GM10266 (cell line): ENCODE measurements around the gene MYZAP.

Source experiments
- DNase-seq: peaks from one replicate; pipeline ENCODE4 v3.0.0; 2012; ENCODE audit errors: extremely low spot score
- CTCF ChIP-seq: IDR thresholded peaks from 2 replicates; pipeline ENCODE4 v1.5.1; 2012; ENCODE audit warnings: mild to moderate bottlenecking, low read depth; ENCODE audit not compliant: control insufficient read depth, insufficient read depth; ENCODE audit errors: missing control alignments

The MYZAP gene

DNA sequence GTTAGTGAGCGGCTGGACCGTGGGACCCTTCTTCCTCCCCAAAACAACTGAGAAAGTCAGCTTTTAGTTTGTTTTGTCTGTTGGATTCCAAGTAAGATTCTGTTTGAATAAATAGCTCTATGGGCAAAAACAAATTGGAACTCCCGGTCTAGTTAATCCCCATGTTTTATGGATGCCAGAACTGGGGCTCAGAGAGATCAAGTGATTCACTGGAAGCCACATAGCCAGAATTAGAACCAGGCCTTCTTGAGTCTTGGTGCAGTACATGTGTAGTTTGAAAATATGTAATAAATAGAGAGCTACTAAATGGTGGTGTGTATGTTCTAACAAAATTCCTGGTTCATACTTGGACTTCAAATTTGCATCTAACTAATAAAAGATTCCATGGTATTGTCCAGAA, 85.5 kb downstream of the MYZAP start:
- no peak for TF ChIP-seq CTCF
- DNase-seq, result no peak

GRCh38 chr15:57680021-57680420, 88.3 kb downstream of the MYZAP start:
- no peak for DNase-seq

DNA sequence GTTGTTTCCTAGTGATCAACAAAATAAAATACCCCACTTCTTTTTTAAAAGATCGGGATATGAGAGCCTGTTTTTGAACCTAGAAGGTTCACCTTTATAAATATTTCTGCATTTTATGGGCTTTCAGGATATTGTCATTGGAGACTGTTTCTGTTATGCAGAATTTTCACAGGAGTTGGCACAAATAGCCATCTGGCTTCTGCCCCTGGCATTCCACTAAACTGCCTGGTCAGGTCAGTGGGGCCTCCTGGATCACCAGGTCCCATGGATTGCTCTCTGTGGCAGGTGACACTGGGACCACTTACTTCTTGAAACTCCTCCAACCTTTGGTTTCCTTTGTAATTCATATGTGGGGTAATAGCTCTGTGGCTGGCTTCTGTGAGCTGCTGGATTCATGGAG, 89.3 kb downstream of the MYZAP start:
- no peak for DNase-seq
- no peak for TF ChIP-seq CTCF

More at GRCh38 chr15:57680021-57680420, 88.3 kb downstream of the MYZAP start:
- no peak for TF ChIP-seq CTCF

DNA sequence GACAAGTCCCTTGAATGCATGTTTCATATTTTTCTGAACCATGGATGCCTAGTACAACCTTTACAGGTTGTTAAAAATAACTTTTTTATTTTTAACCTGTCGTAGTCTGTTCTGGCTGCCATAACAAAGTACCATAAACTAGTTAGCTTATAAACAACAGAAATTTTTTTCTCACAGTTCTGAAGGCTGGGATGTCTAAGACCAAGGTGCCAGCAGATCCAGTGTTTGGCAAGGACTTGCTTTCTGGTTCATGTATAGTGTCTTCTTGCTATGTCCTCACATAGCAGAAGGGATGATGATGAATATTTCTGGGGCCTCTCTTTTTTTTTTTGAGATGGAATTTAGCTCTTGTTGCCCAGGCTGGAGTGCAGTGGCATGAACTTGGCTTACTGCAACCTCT, 91.8 kb downstream of the MYZAP start:
- no peak for DNase-seq
- TF ChIP-seq CTCF, result no peak

DNA sequence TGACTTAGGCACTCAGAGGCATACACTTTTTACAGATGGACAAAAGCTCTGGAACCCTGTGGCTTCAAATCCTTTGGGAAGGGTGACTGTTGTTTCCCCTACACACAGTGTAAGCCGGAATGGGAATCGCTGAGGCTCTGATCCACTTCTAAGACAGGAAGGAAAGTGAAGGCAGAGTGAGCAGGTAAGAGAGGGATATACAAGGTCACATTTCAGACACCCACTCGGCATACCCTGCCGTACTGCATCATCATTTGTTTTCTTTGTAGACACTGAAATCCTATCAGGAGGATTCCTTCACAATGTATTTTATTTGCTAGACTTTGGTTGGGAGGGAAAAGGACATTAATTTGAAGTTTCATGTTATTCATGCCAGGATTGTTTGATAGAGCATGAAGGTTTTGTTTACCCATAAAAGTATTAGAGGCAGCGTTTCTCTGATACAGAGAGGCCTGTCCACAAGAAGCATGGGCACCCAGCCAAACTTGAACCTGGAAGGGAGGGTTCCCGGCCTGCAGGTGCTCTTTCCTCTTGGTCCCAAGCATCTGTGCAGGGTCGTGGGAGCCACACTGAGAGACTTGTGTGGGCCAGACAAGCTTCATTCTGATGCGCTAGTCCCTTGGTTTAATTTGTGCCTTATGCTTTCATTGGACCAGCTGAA, 92.9 kb downstream of the MYZAP start:
- no peak for DNase-seq
- no peak for TF ChIP-seq CTCF

DNA sequence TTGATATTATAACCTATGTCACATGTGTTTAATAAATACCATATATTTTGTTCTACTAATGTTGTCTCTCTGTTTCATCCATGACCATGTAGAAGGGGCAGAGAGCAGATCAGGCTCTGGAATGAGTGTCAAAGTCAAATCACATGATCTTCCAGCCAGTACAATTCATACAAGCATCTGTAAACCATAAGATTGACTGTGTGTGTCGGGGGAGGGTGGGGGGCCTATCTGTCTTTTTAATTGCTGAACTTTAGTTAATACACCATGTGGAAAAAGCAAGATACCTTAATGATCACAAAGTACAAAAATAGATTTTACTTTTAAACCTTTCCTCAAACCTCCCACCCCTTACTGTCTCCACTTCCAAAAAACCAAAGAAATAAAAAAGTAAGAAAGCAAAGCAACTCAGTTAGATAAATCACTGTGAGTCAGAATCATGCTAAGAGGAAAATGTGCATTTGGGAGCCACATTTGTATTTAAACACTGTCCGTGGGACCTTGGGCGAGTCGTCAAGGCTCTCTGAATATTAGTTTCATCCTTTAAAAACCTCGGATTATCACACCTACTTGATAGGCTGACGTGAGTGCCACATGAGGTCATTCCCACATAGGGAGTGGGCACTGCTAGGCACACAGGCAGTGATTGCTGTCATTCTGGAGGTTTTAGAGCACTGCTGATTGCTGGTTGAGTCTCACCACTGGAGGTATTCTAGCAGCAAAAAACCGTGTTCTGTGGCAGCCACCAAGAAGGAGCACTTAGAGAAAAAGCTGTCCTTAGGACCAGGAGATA, 93.8 kb downstream of the MYZAP start:
- DNase-seq, result no peak
- TF ChIP-seq CTCF, result no peak

DNA sequence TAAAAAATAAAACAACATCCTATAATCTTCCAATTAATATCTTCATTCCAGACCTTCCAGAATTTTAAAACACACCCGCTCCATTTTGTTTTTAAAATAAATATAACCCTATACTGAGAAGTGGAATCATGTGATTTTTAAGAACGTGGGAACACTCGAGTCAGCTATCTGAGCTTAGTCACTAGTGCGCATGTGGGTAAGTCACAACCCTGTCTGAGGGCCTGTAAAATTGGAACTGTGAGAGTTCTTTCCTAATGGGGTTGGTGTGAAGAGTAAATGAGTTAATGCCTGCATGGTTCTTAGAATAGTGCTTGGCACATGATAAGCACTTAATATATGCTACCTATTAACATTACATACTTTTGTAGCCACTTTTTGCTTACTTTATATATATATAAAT, 95.0 kb downstream of the MYZAP start:
- no peak for TF ChIP-seq CTCF
- no peak for DNase-seq
